Pancreas (tissue), 10 donors: ENCODE data around the gene THSD4. TPM values are rescaled to one million over a fixed set of nuclear protein-coding genes. Genes with fewer than 3 reads are reported as not detected.
"Not testable (repeated sequence)": the region's sequence is repeated elsewhere in the genome, so short reads cannot be mapped to it uniquely, and the experiment has no call there.

Experiments
- ATAC-seq, 4 donors: fragments of 200-7000 bp; cut with Tn5 transposase; one replicate each; pipeline versions ENCODE4 v1.8.0 to v1.9.1; 2020; ENCODE audit warnings: mild to moderate bottlenecking in 4 of 4, moderate library complexity in 4 of 4
- DNase-seq, 6 donors: peaks; one replicate each; pipeline ENCODE4 v3.0.0-alpha.2; 2020
- FAIRE-seq: peaks from 2 replicates; lab custom pipeline; 2012; peaks lifted over from hg19 to GRCh38; lab: Jason Lieb, UNC
- H3K27ac ChIP-seq, 4 donors: fragments of 200-600 bp; sonication (generic); 1 replicate in 3 of 4; 2 replicates in 1 of 4; pipeline versions ENCODE4 v1.5.0 to v1.8.0; 2020
- H3K27me3 ChIP-seq, 4 donors: fragments of 200-600 bp; one replicate each; pipeline ENCODE4 v1.8.0; 2021
- H3K36me3 ChIP-seq, 3 donors: fragments of 200-600 bp; sonication (generic) in 1 of 3; one replicate each; pipeline versions ENCODE4 v1.5.0 to v1.8.0; 2020 to 2021
- H3K4me1 ChIP-seq, 3 donors: fragments of 200-600 bp; one replicate each; pipeline ENCODE4 v1.8.0; 2021
- H3K4me3 ChIP-seq, 4 donors: fragments of 200-600 bp; sonication (generic) in 2 of 4; one replicate each; pipeline versions ENCODE4 v1.5.0 to v1.8.0; 2020 to 2021
- H3K9me3 ChIP-seq, 4 donors: fragments of 200-600 bp; one replicate each; pipeline ENCODE4 v1.8.0; 2021
- WGBS, 2 donors: extraction: QIAGEN DNeasy Blood & Tissue Kit; methylation state at CpG; one replicate each; pipeline ENCODE4 v1.1.7; 2013; 5-methylcytosine and 5-hydroxymethylcytosine counted together
- intact Hi-C, 3 donors: fragments of 100-400 bp; cut with DNase I; formaldehyde crosslinking; loops; one replicate each; pipeline versions ENCODE4 v1.11.1 to v1.14.2; 2022
- polyA plus RNA-seq, 2 donors: library from polyadenylated mRNA; stranded (reverse); fragments of 200-250 nt; gene quantifications; one replicate each; pipeline ENCODE4 v1.2.3, GENCODE V29; 2013
- total RNA-seq, 6 donors: library from RNA; stranded (reverse); fragmentation: NEBNext Ultra II Directional in 4 of 6; extraction: Animal tissue kit (Norgen Biotek cat#: 25700) in 4 of 6; gene quantifications; one replicate each; pipeline versions ENCODE4 v1.2.1 to v1.2.4, GENCODE V29; 2021 to 2023
- TF ChIP-seq, protein P1 (sequence below), 4 donors: fragments of 200-600 bp; sonication (generic) in 3 of 4; IDR thresholded peaks; one replicate each; pipeline versions ENCODE4 v1.5.0 to v1.8.0; 2021; ENCODE audit warnings: antibody characterized with exemption in 4 of 4
- donor health status: healthy with polysubstance abuse.
- donor health status: DM: no; HTN: no; CAD: no; lungs with moderate emphysema.
- donor health status: DM: no; HTN: no; CAD: no.
- donor health status: control.
- donor health status: control.
- donor health status: Bipolar disorder and iron deficiency.
- donor health status: DM: yes; HTN: yes; CAD: no.
- donor health status: DM: no; HTN: no; CAD: no.
- donor health status: DM: no; HTN: no; CAD: no.
- donor health status: DM: yes; HTN: yes; CAD: no.

THSD4 gene
- total and polyA plus RNA-seq, 8 donors, result 6.0 to 17.8 (median 13.3) TPM

DNA sequence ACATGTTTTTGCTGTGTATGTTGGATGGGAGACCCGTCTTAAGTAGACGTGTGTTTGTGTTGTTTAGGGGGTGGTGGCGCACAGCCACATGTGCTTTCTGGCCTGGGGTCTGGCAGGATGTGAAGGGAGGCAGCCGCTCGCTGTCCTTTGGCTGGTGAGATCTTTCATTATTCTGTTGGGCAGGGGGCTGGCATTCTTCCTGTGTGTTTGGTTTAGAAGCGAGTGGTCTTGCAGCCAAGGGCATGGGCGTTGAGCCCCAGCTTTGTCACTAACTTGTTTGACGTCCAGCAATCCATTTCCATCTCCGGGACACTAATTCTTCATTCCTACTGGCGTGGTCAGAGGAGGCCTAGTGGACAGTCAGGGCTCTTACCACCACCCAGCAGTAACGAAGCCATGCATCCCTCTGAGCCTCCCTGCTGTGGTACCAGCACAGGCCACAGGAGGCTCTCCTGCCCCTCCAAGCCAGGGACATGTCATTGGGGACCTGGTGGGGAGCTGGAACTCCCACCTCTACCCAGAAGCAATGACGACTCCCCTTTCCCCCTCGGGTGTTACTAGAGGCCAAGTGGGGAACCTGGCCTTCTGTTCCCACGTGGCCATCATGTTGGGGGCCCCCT, 10.7 kb downstream of the THSD4 start:
- 68 to 79% methylated on average over 14 of the region's 14 CpGs for WGBS, 2 donors
- intact Hi-C loops, result no loop called here
- TF ChIP-seq, protein P1, sequence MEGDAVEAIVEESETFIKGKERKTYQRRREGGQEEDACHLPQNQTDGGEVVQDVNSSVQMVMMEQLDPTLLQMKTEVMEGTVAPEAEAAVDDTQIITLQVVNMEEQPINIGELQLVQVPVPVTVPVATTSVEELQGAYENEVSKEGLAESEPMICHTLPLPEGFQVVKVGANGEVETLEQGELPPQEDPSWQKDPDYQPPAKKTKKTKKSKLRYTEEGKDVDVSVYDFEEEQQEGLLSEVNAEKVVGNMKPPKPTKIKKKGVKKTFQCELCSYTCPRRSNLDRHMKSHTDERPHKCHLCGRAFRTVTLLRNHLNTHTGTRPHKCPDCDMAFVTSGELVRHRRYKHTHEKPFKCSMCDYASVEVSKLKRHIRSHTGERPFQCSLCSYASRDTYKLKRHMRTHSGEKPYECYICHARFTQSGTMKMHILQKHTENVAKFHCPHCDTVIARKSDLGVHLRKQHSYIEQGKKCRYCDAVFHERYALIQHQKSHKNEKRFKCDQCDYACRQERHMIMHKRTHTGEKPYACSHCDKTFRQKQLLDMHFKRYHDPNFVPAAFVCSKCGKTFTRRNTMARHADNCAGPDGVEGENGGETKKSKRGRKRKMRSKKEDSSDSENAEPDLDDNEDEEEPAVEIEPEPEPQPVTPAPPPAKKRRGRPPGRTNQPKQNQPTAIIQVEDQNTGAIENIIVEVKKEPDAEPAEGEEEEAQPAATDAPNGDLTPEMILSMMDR (IDR thresholded peaks at IDR 0.05), result no peak
- DNase-seq, result no peak
- Histone ChIP-seq H3K27ac (no peak overlapping the region), H3K4me3 (no peak overlapping the region), H3K27me3 (no peaks in the 10 kb centered on the region), H3K4me1 (no peaks in the 10 kb centered on the region), H3K36me3 (no peaks in the 10 kb centered on the region), H3K9me3 (no peaks in the 10 kb centered on the region)
- FAIRE-seq, result no peak
- ATAC-seq, result no peak

DNA sequence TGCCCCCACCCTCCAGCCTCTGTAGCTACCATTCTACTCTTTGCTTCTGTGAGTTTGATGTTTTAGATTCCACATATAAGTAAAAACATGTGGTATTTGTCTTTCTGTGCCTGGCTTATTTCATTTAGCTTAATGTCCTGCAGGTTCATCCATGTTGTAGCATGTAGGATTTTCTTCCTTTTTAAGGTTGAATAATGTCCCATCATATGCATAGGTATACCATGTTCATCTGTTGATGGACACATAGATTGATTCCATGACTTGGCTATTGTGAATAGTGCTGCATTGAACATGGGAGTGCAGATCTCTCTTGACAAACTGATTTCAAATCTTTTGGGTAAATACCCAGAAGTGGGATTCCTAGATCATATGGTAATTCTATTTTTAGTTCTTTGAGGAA, 11.8 kb downstream of the THSD4 start:
- H3K27ac ChIP-seq, result no peak overlapping the region
- no peaks in the 10 kb centered on the region for H3K36me3 ChIP-seq
- TF ChIP-seq, protein P1 (IDR thresholded peaks at IDR 0.05), result no peak
- FAIRE-seq (no peak), DNase-seq (no peak), ATAC-seq (no peak)
- H3K4me1 ChIP-seq, result no peaks in the 10 kb centered on the region
- no peak overlapping the region for H3K4me3 ChIP-seq
- no peaks in the 10 kb centered on the region for H3K27me3 ChIP-seq
- H3K9me3 ChIP-seq, result no peaks in the 10 kb centered on the region
- intact Hi-C loops, result no loop called here

DNA sequence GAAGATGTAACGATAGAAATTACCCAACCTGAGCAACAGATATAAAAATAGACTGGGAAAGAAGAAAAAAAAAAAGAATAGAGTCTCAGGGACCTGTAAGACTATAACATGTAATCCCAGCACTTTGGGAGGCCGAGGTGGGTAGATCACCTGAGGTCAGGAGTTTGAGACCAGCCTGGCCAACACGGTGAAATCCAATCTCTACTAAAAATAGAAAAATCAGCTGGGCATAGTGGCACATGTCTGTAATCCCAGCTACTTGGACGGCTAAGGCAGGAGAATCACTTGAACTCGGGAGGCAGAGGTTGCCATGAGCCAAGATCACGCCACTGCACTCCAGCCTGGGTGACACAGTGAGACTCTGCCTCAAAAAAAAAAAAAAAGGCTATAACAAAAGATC, 12.9 kb downstream of the THSD4 start:
- DNase-seq, ATAC-seq, FAIRE-seq, H3K9me3 ChIP-seq, intact Hi-C loops, H3K36me3 ChIP-seq, H3K27me3 ChIP-seq, H3K4me3 ChIP-seq, H3K4me1 ChIP-seq, H3K27ac ChIP-seq: not testable (repeated sequence)
- 68 to 79% methylated on average over 6 of the region's 6 CpGs for WGBS, 2 donors

DNA sequence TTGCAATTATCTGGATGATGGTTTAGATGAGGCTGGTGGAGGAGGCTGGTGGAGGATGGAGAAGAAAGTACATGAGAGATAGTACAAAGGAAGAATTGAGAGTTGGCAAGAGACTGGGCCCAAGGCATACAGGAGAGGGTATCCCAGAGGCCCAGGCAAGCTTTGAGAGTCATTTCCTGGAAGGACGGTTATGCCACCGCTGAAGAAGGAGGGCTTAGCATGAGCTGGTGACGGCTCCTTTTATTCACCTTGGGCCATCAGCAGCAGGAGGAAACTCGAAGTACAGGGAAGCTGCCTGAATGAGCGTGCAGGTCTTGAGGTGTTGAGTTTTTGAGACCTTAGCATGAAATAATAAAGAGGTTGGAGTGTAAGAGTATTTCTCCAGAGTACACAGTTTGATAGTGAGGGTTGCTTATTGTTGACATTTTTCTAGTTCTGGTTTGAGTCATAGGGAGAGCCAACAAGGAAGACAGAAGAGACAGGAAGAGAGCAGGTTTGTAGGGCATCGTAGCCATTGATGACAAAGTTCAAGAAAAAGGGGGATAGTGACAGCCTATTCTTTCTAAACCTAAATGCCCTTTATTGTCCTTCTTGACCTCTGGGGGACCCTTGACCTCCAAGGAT, 13.8 kb downstream of the THSD4 start:
- ATAC-seq (peak in 1 of 4 donors; percentile 30), FAIRE-seq (no peak)
- WGBS, 2 donors, result 75 to 81% methylated on average over 6 of the region's 6 CpGs

DNA sequence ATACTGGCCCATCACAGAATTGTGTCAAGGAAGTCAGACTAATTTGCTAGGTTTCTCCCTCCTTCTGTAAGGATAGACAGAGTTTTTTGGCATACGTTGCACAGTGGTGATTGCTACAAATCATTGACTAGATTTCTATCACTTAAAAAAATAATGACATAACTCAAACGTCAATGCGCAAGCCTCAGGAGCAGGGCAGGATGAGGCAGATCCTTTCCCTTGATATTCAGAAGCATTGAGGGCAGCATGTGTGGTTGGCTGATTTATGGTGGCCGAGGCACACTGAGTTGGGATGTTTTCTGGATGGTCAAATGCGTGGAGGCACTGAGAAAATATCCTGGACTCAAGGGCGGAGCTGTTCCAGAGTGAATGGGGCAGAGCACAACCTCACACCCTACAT, 14.4 kb downstream of the THSD4 start:
- no peak for FAIRE-seq
- ATAC-seq, result no peak
- TF ChIP-seq, protein P1 (IDR thresholded peaks at IDR 0.05), result no peak
- Histone ChIP-seq H3K27me3 (no peaks in the 10 kb centered on the region), H3K36me3 (no peaks in the 10 kb centered on the region), H3K4me3 (no peak overlapping the region), H3K27ac (no peak overlapping the region), H3K9me3 (no peaks in the 10 kb centered on the region), H3K4me1 (no peaks in the 10 kb centered on the region)
- DNase-seq, result no peak
- intact Hi-C loops, result no loop called here
- 51 to 65% methylated on average over 6 of the region's 6 CpGs for WGBS, 2 donors

More for the DNA sequence above, 13.8 kb downstream of the THSD4 start:
- Histone ChIP-seq H3K27ac (no peak overlapping the region), H3K4me3 (no peak overlapping the region), H3K4me1 (no peaks in the 10 kb centered on the region), H3K36me3 (no peaks in the 10 kb centered on the region), H3K27me3 (no peaks in the 10 kb centered on the region), H3K9me3 (no peaks in the 10 kb centered on the region)
- TF ChIP-seq, protein P1 (IDR thresholded peaks at IDR 0.05), result no peak
- no peak for DNase-seq
- intact Hi-C loops, result no loop called here
